GM19468 (cell line): ENCODE results near the gene ATP9A.
"Not testable (repeated sequence)": the region's sequence is repeated elsewhere in the genome, so short reads cannot be mapped to it uniquely, and the experiment has no call there.

ENCODE experiments used
- ATAC-seq: cut with Tn5 transposase; IDR thresholded peaks from one replicate; pipeline ENCODE4 v1.9.1; 2021; ENCODE audit warnings: mild to moderate bottlenecking, moderate library complexity, moderate number of reproducible peaks; ENCODE audit not compliant: unreplicated experiment; ENCODE audit errors: extremely low read depth

The ATP9A gene

DNA sequence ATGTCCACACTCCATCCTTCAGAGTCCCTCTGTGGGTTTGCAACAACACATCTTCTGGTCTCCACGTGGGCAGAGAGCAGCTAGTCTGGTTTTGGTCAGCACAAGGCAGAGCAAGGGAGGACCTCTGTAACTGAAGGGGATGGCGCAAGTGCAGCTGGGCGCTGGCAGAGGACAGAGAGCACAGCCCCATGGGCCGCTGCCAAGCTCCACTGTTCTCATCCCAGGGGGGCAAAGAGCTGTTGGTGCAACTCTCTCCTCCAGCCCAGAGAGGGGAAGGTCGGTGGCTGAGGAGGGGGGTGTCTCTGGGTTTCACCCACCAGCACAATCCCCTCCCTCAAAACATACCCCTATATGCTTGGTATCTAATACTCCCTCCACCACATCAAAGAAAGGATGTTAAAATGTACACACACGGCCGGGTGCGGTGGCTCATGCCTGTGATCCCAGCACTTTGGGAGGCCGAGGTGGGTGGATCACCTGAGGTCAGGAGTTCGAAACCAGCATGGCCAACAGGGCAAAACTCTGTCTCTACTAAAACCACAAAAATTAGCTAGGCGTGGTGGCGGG lies 9.1 kb downstream of the ATP9A start:
- ATAC-seq, result no peak

DNA sequence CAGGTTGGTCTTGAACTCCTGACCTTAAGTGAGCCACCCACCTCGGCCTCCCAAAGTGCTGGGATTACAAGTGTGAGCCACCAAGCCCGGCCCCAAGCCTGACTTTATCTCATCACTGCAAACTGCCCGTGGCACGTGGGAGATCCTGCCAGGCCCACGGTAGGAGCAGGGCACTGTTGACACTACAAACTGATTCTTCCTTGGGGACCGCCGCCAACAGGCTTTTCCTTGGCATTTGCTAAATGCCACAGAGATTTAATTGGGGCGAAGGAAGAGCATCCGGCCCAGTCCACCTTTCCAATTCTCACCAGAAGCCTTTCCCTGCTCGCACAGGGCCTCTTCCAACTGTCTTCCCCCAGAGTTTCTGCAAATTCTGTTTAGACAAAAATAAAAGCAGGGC lies 11.0 kb downstream of the ATP9A start:
- ATAC-seq, result no peak

DNA sequence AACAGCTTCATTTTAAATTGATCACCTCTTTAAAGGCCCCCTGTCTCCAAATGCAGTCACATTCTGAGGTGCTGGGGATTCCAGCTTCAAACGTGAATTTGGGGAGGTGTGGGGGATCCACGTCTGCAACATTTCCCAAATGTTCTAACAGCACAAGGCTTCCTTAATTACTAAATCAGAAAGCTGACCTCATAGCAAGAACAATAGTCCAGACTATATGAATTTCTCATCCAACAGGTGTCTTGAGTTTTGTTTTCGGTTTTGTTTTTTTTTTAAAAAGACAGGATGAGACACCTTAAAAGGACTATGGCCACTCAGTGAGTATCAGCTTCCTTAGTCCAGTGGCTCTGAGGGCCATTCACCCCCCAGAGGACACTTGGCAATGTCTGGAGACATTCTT lies 11.5 kb downstream of the ATP9A start:
- ATAC-seq, result no peak

GRCh38 chr20:51753220-51753619 lies 15.0 kb downstream of the ATP9A start:
- ATAC-seq, result not testable (repeated sequence)

GRCh38 chr20:51752343-51752951 lies 15.7 kb downstream of the ATP9A start:
- no peak for ATAC-seq

GRCh38 chr20:51750770-51751388 lies 17.3 kb downstream of the ATP9A start:
- ATAC-seq, result no peak

DNA sequence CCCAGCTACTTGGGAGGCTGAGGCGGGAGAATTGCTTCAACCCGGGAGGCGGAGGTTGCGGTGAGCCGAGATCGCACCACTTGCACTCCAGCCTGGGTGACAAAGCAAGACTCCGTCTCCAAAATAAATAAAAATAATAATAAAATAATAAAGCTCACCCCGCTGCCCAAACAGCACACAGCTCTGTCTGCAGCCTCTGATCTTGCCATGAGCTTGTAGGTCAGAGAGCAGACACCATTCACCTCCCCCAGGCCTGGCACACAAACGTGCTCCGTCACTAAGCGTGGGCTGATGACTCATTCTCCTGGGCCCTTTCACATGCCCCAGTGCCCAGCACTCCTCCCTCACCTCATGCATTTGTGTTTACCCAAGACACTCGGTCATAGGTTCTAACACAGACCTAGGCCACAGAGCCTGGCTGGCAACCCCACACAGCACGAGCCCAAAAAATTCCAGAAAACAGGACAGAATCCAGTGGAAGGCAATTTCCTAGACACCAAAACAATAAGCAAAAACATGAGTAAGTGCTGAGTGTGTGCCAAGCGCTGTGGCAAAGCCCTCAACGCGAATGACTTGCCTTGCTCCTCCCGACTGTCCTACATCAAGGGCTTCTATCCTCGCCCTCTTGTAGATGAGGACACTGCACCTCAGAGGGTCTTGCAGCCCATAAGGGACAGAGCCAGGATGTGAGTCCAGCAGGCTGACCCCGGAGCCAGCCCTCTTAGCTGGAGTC lies 18.0 kb downstream of the ATP9A start:
- ATAC-seq, result no peak

GRCh38 chr20:51749674-51750036 lies 18.5 kb downstream of the ATP9A start:
- no peak for ATAC-seq

DNA sequence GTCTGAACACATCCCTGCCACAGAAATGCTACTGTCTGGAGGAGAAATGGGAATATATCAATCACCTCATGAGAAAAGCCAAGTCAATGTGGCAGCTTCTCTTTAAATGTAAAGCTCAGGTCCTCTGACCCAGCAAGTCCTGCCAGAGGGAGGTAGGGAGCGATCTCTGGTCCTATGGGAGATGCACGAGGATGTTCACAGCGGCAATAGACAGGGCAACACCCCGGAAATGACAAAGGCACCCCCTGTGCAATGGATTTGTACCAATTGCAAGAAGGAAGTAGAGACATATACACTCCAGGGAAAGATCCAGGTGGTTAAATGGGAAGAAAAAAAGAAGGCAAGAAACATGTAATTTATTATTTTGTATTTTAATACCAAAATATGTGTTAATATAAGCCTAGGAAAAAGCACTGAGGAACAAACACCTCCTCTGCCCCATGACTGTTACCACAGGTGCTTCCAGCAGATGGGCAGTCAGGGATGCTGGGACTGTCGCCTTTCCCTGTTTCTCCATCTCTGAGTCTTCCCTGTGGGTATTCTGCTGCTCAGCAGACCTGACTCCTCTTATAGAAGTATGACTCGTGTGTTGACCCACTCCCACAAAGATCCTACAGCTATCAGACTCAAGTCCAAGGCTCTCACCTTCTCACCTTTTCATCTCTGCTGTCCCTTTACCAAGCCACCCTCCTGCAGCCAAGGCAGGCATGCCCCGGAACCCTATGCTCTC lies 20.8 kb downstream of the ATP9A start:
- ATAC-seq, result no peak

- ATAC-seq, result no peak
Observed at GRCh38 chr20:51745804-51746203, 22.4 kb downstream of the ATP9A start.

GRCh38 chr20:51740838-51741237 lies 27.4 kb downstream of the ATP9A start:
- ATAC-seq, result no peak

DNA sequence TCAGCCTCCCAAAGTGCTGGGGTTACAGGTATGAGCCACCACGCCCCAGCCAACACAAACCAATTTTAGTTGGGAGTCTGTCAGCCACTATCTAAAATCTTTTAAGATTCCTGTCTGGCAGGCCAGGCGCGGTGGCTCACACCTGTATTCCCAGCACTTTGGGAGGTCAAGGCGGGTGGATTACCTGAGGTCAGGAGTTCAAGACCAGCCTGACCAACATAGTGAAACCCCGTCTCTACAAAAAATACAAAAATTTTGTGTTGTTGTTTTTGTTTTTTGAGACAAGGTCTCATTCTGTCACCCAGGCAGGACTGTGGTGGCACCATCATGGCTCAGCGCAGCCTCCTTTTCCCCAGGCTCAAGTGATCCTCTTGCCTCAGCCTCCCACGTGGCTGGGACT lies 27.9 kb downstream of the ATP9A start:
- ATAC-seq, result not testable (repeated sequence)

DNA sequence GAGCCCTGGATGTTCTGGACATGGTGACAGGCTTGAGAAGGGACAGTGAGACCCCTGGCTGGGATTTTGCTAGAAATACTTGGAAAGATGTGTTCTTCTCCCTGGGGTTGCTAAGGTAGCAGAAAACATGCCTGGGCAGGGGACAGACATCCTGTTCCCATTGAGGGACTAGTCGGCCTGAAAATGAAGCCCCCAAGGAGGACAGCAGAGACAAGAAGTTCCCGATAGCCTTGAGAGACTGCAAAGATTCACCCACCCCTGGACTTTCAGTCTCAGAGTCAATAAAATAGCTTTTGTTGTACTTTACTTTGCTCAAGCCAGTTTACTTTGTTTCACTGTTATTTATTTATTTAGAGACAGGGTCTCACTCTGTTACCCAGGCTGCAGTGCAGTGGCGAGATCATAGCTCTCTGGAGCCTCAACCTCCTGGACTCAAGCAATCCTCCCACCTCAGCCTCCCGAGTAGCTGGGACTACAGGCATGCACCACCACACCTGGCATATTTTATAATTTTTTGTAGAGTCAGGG lies 28.4 kb downstream of the ATP9A start:
- no peak for ATAC-seq

DNA sequence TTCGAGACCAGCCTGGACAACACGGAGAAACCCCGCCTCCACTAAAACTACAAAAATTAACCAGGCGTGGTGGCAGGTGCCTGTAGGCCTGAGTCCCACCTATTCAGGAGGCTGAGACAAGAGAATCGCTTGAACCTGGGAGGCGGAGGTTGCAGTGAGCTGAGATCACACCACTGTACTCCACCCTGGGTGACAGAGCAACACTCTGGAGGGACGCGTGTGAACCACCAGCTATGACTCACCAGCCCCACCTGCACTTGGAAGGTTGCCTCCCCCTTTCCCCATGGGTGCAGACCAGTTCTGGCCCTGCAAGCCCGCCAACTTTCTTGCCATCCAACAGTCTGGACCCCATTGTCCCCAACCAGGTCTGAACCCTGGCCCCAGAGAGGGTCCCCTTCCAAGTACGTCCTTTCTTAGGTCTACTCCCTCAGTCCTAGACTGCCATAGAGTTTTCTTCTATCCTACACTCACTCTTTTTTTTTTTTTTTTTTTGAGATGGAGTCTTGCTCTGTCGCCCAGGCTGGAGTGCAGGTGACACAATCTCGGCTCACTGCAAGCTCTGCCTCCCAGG lies 29.2 kb downstream of the ATP9A start:
- ATAC-seq, result no peak

GRCh38 chr20:51738261-51738660 lies 29.9 kb downstream of the ATP9A start:
- not testable (repeated sequence) for ATAC-seq

DNA sequence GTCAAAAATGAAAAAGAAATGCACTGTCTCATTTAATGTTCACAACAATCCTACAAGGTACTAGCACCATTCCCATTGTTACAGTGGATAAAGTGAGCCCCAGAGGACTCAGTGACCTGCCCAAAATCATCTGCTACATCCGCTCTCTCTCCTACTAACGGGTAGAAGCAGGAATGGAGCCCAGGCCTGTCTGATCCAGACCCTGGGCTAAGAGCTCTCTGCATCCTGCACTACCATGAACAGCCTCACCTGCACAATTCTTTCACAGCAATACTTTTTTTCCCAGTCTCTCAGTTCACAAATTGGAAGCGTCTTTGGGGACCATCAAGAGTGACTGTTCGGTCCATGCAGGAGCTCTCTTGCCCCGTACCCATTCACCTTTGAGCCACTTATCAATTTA lies 31.2 kb downstream of the ATP9A start:
- ATAC-seq, result no peak

DNA sequence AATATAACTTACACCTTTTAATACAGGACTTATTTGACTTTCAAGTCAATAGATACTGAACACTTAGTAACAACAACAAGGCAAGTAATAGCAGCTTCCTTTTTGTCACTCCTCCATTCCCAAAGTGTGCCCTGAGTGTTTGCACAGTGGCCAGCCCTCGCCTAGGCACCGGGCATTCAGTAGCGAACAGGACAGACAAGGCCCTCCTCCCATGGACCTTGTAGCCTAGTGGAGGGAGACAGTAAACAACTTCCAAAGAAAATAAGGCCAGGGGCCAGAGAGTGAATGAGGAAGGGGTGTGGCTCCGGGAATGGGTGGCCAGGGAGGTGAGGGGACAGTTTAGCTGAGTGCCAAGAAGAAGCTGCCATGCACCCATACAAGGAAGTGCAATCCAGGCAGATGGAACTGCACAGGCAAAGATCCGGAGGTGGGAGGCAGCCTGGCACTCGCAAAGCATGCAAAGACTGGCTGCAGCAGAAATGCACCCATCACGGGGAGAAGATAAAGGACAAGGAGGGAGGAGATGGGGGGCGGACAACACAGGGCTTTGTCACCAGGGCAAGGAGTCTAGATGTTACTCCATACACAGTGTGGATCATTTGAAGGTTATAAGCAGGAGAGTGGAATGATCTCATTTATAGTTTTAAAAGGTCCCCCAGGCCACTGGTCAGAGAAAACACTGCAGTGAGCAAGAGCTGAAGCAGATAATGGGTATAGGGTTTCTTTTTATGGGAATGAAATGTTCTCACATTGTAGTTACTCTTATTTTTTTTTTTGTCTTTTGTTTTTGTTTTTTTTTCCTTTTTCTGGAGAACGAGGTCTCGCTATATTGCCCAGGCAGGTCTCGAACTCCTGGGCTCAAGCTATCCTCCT lies 32.2 kb downstream of the ATP9A start:
- no peak for ATAC-seq

DNA sequence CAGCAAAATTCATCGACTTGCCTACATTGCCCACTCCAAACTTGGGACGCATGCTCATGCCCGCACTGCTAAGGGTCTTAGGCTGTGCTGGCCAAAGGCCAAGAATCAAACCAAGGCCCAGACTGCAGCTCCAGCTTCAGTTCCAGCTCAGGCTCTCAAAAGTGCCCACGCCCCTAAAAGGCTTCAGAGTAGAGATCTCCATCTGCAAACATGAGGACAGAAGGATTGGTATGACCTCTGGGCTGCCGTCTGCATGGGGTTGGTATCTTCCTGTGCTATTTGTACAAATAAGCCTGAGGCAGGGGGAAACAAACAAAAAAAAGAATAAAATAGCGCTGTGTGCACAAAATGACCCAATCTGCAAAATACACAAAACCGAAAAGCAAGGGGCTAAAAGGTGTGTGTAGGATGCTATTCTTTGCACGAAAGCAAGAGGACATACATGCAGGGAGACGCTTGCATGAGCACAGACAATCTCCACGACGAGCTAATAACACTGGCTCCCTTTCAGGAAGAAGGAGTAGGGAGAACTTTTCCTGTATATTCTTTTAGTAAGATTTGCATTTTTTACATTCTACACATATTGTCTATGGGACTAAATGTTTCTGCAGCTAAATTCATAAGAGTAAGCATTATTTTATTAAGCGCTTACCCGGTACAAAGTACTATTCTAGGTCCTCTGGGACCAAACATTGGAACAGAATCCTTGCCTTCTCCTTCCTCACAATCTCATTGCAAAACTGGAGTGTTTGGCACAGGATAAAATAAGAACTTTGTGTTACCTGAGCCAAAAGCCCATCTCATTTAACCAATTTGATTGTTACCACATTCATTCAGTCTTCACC lies 33.1 kb downstream of the ATP9A start:
- no peak for ATAC-seq
